Activated CD4-positive, alpha-beta T cell treated with anti-CD3 and anti-CD28 coated beads, Interleukin-2, amount 10 ng/mL, durations not matched to agents 24 days and 14 days (primary cell): ENCODE results near the gene EIF3D. TPM values are rescaled to one million over a fixed set of nuclear protein-coding genes. Genes with fewer than 3 reads are reported as not detected.
A peak's percentile ranks its signal among the peaks of the same experiment; 100 is the strongest.

Experiments used
- DNase-seq: peaks from one replicate; pipeline ENCODE4 v3.0.0; 2022
- H3K27ac Mint-ChIP-seq: one replicate; pipeline ENCODE4 v1.8.0; 2022; ENCODE audit warnings: mild to moderate bottlenecking, mixed read lengths
- H3K27me3 Mint-ChIP-seq: one replicate; pipeline ENCODE4 v1.8.0; 2022; ENCODE audit warnings: mixed read lengths
- H3K36me3 Mint-ChIP-seq: one replicate; pipeline ENCODE4 v1.8.0; 2022; ENCODE audit warnings: low read depth, mild to moderate bottlenecking, mixed read lengths
- H3K4me1 Mint-ChIP-seq: one replicate; pipeline ENCODE4 v1.8.0; 2021; ENCODE audit warnings: mixed read lengths
- H3K4me3 Mint-ChIP-seq: one replicate; pipeline ENCODE4 v1.8.0; 2022; ENCODE audit warnings: mild to moderate bottlenecking, moderate library complexity, mixed read lengths
- H3K9me3 Mint-ChIP-seq: one replicate; pipeline ENCODE4 v1.8.0; 2021; ENCODE audit warnings: mixed read lengths
- intact Hi-C: fragments of 100-400 bp; cut with micrococcal nuclease; formaldehyde crosslinking; loops from one replicate; pipeline ENCODE4 v1.15.1; 2023
- total RNA-seq: library from RNA; stranded (reverse); gene quantifications from 2 replicates; pipeline ENCODE4 v1.2.3, GENCODE V29; 2022

EIF3D gene
- 353 and 367 TPM in 2 replicates for total RNA-seq

- Mint-ChIP-seq H3K36me3 (peaks cover 41% of the 10 kb centered on the region), H3K4me1 (peaks cover 19% of the 10 kb centered on the region), H3K9me3 (no peaks in the 10 kb centered on the region), H3K27ac (peak within 1 kb of the TSS; percentile 99), H3K27me3 (peaks cover 3% of the 10 kb centered on the region), H3K4me3 (peak within 1 kb of the TSS; percentile 93)
- intact Hi-C loops, result loop anchor here (1.0 to 10.0 kb wide), 5 partner anchors 22 to 247 kb away; partner anchors contain the start of genes FOXRED2, IFT27 and MYH9
- DNase-seq, result peak; percentile 99
Observed at GRCh38 chr22:36528795-36529751, at the start of gene EIF3D. EIF3D (minus strand) TSS chr22:36529166; CDS start chr22:36526121, 3,045 bp downstream.

- intact Hi-C loops, result no loop called here
- Mint-ChIP-seq H3K4me1 (no peaks in the 10 kb centered on the region), H3K27ac (no peak overlapping the region)
Observed at GRCh38 chr22:36578619-36579018, 49.7 kb upstream of the EIF3D start.

GRCh38 chr22:36577019-36577418 lies 48.1 kb upstream of the EIF3D start:
- Mint-ChIP-seq H3K27ac (no peak overlapping the region), H3K27me3 (no peaks in the 10 kb centered on the region), H3K4me3 (no peak overlapping the region), H3K4me1 (no peaks in the 10 kb centered on the region), H3K36me3 (no peaks in the 10 kb centered on the region), H3K9me3 (no peaks in the 10 kb centered on the region)
- no peak for DNase-seq
- intact Hi-C loops, result no loop called here

More at GRCh38 chr22:36578619-36579018, 49.7 kb upstream of the EIF3D start:
- Mint-ChIP-seq H3K36me3 (no peaks in the 10 kb centered on the region), H3K27me3 (peaks cover 4% of the 10 kb centered on the region), H3K4me3 (no peak overlapping the region), H3K9me3 (no peaks in the 10 kb centered on the region)
- no peak for DNase-seq

- Mint-ChIP-seq H3K27ac (no peak overlapping the region), H3K36me3 (no peaks in the 10 kb centered on the region), H3K4me3 (no peak overlapping the region), H3K27me3 (no peaks in the 10 kb centered on the region), H3K4me1 (no peaks in the 10 kb centered on the region), H3K9me3 (no peaks in the 10 kb centered on the region)
- intact Hi-C loops, result no loop called here
- DNase-seq, result no peak
Observed at GRCh38 chr22:36574728-36575127, 45.8 kb upstream of the EIF3D start.

GRCh38 chr22:36573815-36574363 lies 44.9 kb upstream of the EIF3D start:
- intact Hi-C loops, result no loop called here
- no peak overlapping the region for H3K4me3 Mint-ChIP-seq
- no peaks in the 10 kb centered on the region for H3K36me3 Mint-ChIP-seq
- DNase-seq, result no peak
- H3K27me3 Mint-ChIP-seq, result no peaks in the 10 kb centered on the region
- no peaks in the 10 kb centered on the region for H3K4me1 Mint-ChIP-seq
- H3K9me3 Mint-ChIP-seq, result no peaks in the 10 kb centered on the region
- H3K27ac Mint-ChIP-seq, result no peak overlapping the region

- no peak overlapping the region for H3K27ac Mint-ChIP-seq
- intact Hi-C loops, result no loop called here
- H3K36me3 Mint-ChIP-seq, result no peaks in the 10 kb centered on the region
- peaks cover 4% of the 10 kb centered on the region for H3K27me3 Mint-ChIP-seq
- no peak for DNase-seq
- H3K9me3 Mint-ChIP-seq, result no peaks in the 10 kb centered on the region
- H3K4me1 Mint-ChIP-seq, result no peaks in the 10 kb centered on the region
- no peak overlapping the region for H3K4me3 Mint-ChIP-seq
Observed at GRCh38 chr22:36571991-36572390, 43.0 kb upstream of the EIF3D start.

GRCh38 chr22:36569999-36570398 lies 41.0 kb upstream of the EIF3D start:
- Mint-ChIP-seq H3K27ac (no peak overlapping the region), H3K4me1 (no peaks in the 10 kb centered on the region), H3K36me3 (no peaks in the 10 kb centered on the region), H3K9me3 (no peaks in the 10 kb centered on the region), H3K4me3 (no peak overlapping the region), H3K27me3 (peaks cover 12% of the 10 kb centered on the region)
- intact Hi-C loops, result no loop called here
- DNase-seq, result no peak

- Mint-ChIP-seq H3K27me3 (peaks cover 17% of the 10 kb centered on the region), H3K27ac (no peak overlapping the region)
Observed at GRCh38 chr22:36568846-36569245, 39.9 kb upstream of the EIF3D start.

GRCh38 chr22:36566720-36567119 lies 37.8 kb upstream of the EIF3D start:
- Mint-ChIP-seq H3K9me3 (no peaks in the 10 kb centered on the region), H3K4me1 (no peaks in the 10 kb centered on the region), H3K27ac (no peak overlapping the region), H3K27me3 (peaks cover 25% of the 10 kb centered on the region), H3K4me3 (no peak overlapping the region), H3K36me3 (no peaks in the 10 kb centered on the region)
- DNase-seq, result no peak
- intact Hi-C loops, result no loop called here

More at GRCh38 chr22:36568846-36569245, 39.9 kb upstream of the EIF3D start:
- H3K36me3 Mint-ChIP-seq, result no peaks in the 10 kb centered on the region
- H3K9me3 Mint-ChIP-seq, result no peaks in the 10 kb centered on the region
- no peaks in the 10 kb centered on the region for H3K4me1 Mint-ChIP-seq
- no peak overlapping the region for H3K4me3 Mint-ChIP-seq
- intact Hi-C loops, result no loop called here
- no peak for DNase-seq

- Mint-ChIP-seq H3K36me3 (no peaks in the 10 kb centered on the region), H3K4me1 (no peaks in the 10 kb centered on the region), H3K27ac (no peak overlapping the region), H3K4me3 (no peak overlapping the region), H3K9me3 (no peaks in the 10 kb centered on the region), H3K27me3 (peaks cover 25% of the 10 kb centered on the region)
- intact Hi-C loops, result no loop called here
- DNase-seq, result no peak
Observed at GRCh38 chr22:36565686-36566085, 36.7 kb upstream of the EIF3D start.

GRCh38 chr22:36565159-36565507 lies 36.2 kb upstream of the EIF3D start:
- no peaks in the 10 kb centered on the region for H3K36me3 Mint-ChIP-seq
- peaks cover 29% of the 10 kb centered on the region for H3K27me3 Mint-ChIP-seq
- DNase-seq, result no peak
- H3K27ac Mint-ChIP-seq, result no peak overlapping the region
- H3K9me3 Mint-ChIP-seq, result no peaks in the 10 kb centered on the region
- no peaks in the 10 kb centered on the region for H3K4me1 Mint-ChIP-seq
- H3K4me3 Mint-ChIP-seq, result no peak overlapping the region
- intact Hi-C loops, result no loop called here

- Mint-ChIP-seq H3K4me1 (no peaks in the 10 kb centered on the region), H3K9me3 (no peaks in the 10 kb centered on the region), H3K27me3 (peaks cover 30% of the 10 kb centered on the region), H3K4me3 (no peak overlapping the region), H3K27ac (no peak overlapping the region), H3K36me3 (no peaks in the 10 kb centered on the region)
- intact Hi-C loops, result no loop called here
- DNase-seq, result no peak
Observed at GRCh38 chr22:36564422-36565158, 35.6 kb upstream of the EIF3D start.

- Mint-ChIP-seq H3K9me3 (no peaks in the 10 kb centered on the region), H3K27ac (no peak overlapping the region), H3K27me3 (peaks cover 30% of the 10 kb centered on the region), H3K36me3 (no peaks in the 10 kb centered on the region), H3K4me3 (no peak overlapping the region), H3K4me1 (no peaks in the 10 kb centered on the region)
- no peak for DNase-seq
- intact Hi-C loops, result no loop called here
Observed at GRCh38 chr22:36563898-36564297, 34.9 kb upstream of the EIF3D start.

- Mint-ChIP-seq H3K36me3 (no peaks in the 10 kb centered on the region), H3K4me1 (no peaks in the 10 kb centered on the region), H3K27ac (no peak overlapping the region), H3K4me3 (no peak overlapping the region), H3K9me3 (no peaks in the 10 kb centered on the region), H3K27me3 (peaks cover 30% of the 10 kb centered on the region)
- DNase-seq, result no peak
- intact Hi-C loops, result no loop called here
Observed at GRCh38 chr22:36563444-36563843, 34.5 kb upstream of the EIF3D start.
